ENCODE data around the gene NEDD8.

The NEDD8 gene

DNA sequence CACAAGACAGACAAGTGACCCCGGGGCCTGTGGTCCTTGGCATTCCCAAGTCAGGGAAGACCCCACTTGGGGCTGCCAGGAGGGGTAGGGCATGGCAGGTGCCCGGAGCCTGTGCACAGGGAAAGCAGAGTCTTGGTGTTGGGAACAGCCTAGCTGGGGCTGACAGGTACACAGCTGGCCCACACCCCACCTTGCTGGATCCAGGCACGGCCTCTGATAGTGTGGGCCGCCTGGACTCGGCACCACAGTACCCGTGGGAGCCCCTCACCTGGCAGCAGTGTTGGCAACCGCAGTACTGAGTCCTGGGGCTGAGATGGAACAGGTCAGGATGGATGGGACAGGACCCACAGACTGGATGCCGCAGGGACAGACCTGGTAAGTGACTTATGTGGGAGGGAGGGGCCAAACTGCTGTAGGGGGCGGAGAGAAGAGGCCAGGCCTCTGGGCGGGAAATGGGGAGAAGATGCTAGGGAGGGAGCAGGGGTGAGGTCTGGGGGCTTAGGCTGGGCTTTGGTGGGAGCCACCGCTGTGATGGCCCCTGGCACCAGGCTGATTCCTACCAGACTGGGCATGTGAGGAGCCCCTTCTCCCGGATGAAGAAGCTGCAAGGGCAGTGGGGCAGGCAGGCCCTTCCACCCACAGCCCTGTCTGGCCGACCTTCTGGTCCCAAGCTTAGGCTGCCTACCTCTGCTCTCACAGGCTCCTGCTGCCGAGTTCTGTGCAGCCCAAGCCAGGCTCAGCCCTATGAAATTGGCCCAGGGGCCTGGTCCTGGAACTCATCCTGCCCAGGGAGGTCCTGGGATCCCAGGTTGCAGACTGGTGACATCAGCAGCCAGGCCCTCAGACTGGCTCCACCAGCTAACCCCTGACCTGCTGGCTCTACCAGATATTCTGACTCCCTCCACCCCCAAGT is 30.9 kb upstream of the NEDD8 start, which contains the start of gene TGM1:
Gene TGM1 (minus strand): TSS at position 357 of the 913 bp plus-strand sequence. CDS start 825 bp downstream, outside the sequence.
- no peak for DNase-seq

DNA sequence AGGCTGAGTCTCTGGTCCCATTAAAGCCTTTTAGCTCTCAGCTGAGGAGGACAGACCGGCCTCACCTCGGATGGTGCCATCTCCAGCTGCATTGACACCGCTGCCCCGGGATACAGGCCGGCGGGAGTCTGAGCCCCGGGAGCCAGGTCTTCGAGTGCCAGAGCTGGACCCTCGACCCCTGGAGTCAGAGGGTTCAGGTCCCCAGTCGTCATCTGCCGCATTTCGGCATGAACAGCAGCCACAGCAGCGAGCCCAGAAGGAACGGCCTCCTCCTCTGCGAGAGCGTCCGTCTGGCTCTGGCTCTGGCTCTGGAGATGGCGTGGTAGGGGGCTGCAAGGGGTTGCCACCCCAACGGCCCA is 29.8 kb upstream of the NEDD8 start:
- DNase-seq = no peak

DNA sequence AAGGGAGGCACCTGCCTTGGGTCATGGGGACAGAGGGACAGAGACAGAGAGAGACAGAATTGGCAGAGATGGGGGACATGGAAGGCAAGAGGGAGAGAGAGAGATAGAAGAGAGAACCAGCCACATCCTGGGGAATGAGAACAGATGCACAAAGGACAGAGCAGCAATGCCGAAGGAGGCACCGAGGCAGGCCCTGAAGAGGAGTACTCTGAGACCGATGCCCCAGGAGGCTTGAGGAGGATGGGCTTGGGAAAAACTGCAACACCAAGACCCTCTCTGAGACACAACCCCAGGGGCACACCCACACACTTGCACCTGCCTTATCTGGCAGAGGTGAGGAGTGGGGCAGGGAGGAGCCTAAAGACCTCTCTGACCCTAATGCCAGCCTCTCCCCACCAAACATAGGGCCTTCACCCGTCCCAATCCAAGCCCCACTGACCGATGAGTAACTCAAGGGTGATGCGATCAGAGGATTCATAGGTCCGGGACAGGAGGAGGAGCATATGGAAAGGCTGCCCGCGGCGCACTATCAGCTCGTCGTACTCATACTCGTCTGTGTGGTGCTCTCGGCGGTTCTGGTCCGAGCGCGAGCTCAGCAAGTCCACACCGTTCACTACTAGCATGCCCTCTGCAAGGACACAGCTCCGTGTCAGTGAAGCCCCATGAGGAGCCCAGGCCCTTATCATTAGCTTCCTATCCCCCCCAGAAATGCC is 29.2 kb upstream of the NEDD8 start:
- DNase-seq = no peak

DNA sequence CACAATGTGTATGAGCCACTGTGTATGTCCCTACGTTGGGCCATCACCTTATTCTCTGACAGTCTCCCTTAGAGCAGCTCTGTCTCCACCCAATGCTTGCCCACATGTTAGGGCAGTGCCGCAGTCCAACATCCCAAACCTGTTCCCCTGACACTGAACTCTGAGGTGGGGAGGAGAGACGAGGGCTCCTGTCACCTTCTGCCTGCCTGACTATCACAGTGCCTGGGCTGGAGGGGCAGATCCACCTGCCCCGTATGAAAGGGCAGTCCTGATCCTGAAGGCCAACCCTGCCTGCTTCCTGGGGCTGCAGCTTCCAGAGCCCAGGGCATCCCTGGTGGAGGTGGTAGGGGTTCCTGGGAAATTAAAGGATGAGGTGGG is 28.6 kb upstream of the NEDD8 start:
- DNase-seq = no peak

DNA sequence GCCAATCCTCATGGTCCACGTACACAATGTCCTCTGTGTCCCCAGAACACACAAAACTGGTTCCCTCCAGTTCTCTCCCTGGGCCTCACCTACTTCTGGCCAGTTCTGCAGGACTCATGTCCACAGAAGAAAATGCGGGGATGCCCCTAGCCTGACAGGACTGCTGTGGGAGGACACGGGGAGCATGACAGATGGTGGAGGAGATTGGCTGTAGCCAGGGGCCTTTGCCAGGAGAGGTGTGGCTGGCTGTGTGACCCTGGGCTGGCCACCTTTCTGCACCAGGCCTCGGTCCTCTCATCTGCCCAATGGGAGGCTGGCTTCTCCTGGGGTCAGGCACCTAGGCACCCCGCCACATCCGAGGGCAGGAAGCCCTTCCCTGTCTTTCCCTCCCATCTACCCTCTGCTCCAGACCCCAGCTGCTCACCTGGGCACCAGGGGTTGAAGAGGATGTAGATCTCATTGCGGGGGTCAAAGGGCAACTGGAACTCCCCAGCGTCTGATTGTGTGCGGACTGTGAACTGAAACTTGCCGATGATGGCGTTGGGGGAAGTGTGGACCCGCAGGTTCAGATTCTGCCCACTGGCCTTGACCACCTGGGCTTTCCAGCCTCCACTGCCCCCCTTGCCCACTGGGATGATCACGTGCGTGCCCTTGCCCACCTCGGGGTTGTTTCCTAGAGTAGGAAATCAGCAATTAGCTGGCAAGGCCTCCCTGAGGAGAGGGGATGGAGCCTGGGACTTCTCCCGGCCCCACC is 28.0 kb upstream of the NEDD8 start:
- no peak for DNase-seq

DNA sequence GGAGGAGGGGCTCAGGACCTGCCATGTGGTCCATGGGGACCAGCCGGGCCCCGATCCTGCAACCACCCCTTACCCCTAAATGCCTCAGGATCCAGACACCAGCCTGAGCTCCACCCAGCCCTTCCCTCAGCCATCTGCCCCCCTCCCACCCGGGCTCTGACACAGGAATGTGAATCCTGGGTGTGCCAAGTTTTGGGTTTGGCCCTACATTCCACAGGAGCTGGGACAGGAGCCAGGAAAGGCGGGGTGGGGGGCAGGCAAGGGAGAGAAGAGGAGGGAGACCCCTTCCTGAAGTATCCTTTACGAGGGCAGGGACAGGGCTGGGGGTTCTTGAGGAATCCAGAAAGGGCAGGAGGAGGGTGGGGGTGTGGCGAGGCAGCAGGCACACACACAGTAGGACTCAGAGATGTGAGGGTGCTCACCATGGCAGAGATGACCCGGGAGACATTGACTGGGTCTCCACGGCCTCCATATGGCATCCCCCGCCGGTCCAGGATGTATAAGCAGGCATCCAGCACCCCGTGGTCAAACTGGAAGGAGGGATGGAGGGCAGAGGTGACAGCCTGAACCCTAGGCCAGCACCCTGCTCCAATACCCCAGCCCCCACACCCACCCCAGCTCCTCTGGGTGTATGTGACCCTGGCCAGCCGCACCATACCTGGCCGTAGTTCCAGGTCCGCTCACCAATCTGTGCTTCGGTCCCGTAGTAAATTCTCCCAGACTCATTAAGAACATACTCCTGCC is 27.3 kb upstream of the NEDD8 start:
- no peak for DNase-seq

DNA sequence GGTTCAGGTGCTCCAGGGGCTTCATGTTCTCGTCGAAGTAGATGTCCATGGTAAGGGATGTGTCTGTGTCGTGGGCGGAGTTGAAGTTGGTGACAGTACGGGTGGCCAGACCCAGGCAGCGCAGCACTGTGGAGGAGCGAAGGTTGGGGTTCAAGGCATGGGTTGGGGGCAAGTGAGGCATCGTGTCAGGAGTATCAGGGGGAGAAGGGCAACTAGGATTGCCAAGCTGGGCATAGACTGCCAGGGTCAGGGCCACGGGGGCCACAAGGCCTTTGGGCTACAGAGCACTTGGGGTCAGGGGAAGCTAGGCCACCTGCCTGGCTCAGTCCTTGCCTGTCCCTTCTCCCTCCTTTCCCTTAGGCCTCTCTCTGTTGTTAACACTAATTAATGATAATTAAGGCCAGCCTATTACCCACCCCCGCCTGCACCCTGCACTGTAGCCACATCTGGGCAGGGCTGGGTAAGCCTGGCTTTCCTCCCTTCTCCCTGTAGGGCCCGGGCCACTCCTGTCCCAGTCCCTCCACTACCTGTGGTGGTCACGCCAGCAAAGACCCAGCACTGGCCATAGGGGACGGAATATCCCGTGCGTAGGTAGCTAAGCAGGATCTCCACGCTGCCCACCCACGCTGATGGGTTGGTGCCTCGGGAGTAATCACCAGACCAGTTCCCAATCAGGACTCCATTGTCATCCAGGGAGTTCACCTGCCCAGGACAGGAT is 26.5 kb upstream of the NEDD8 start:
- no peak for DNase-seq

DNA sequence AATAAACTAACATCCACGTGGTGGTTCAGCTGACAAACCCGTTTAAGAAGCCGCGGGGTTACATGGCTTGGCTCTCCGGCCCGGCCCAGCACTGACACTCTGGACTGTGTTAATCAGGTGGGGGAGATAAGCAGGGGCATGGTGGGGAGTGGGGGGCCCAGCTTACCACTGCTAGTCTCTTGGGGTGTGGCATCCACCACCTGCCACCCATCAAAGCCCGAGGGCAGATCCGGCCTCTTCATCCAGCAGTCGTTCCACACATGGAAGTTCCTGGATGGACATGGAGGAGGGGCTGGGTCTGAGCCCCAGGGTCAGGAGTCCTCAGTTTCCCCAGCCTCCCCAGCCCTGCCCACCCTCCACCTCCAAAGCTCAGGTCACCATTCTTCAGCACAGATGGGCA is 26.0 kb upstream of the NEDD8 start:
- no peak for DNase-seq

DNA sequence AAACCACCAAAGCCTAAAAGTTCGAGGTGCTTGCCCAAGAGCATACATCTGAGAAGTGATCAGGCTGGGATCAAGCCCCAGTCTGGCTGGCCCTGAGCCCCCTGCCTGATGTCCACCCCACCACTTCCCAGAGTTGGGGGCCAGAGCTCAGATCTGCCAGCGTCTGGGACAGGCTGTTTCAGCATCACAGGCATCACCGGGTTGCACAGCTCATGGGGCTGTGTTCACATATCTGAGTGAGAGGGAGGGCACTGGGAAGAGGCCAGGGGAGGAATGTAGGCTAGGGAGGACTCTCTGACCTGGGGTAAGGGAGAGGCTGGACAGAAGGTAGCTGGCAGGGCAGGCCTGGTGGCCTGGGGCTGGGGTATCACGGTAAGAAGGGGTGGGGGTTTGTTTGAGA is 24.8 kb upstream of the NEDD8 start:
- no peak for DNase-seq

DNA sequence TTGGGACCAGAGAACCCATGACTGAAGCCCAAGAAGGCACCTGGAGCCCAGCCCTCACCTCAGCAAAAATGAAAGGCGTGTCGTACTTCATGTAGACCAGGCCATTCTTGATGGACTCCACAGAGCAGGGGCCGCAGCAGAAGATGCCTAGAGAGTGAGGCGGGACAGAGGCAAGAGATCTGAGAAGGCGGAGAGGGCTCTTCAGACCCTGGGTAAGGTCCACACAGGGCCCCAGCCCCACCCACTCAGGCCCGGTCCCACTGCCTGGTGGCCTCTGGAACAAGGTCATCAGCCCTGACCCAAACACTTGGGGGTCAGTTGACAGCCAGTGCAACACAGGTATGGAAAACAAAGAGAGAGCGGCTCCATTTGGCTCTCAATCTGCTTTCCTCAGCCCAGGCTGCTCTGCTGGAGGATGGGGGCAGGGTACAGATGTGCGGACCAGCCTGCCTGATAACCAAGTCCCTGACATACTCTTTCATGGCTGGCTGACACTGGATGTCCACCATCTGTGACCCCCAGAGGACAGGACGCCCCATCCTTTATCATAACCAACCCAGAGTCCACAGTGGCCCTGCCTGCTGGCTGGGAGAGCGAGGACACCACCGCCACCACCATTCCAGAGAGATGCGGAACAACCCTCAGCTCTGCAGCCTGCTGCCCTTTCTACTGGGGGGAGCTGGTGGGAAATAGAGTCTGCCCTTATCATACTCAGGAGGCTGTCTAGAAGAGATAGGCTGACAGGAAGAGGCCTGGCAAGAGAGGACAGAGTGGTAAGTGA is 24.0 kb upstream of the NEDD8 start:
- DNase-seq = no peak

DNA sequence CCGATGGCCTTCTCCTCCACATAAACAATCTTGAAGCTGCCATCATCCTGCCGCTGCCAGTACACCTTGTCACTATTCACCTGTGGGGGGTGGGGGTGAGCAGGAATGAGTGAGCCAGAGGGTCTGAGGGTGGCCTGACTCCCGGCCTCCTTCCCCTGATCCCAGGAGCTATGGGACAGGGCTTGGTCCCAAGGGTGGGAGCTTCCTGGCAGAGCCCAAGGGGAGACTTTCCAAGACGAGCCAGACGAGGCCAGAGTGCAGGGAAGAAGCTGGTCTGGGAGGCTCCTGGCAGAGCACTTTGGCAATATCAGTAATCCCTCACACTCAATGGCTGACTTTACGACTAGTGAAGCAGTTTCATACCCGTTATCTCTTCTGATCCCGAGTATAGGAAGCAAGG is 23.3 kb upstream of the NEDD8 start:
- no peak for DNase-seq

DNA sequence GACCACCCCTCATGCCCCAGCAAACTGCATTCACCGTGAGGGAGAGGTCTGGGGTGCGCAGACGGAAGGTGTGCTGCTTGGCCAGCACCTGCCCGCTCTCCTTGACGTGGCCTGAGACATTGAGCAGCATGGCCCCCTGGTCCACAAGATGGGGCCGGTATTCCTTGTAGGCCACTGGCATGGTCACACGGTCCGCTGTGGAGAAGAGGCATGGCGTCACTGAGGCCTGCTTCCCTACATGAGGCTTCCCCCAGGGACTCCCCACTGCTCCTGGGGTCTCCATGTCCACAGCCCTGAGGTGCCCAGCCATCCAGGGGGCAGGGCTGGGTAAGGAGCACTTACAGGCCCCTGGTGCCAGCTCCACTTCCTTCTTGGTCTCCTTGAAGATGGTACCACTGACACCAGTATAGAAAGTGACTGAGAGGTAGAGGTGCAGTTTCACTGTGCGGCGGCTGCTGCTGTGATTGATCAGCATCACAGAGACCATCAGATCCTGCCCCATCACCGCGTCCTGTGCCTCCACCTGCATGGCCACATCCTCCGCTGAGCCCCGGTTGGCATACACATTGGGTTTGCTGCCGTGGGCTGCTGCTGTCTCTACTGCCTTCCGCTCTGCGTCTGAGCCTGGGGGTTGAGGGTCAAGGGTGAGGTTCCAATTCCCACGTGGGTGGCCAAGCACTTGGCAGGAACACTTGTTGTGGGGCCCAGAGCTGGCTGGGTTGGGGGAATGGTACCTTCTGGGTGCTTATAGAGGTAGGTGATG is 22.6 kb upstream of the NEDD8 start:
- DNase-seq = no peak

DNA sequence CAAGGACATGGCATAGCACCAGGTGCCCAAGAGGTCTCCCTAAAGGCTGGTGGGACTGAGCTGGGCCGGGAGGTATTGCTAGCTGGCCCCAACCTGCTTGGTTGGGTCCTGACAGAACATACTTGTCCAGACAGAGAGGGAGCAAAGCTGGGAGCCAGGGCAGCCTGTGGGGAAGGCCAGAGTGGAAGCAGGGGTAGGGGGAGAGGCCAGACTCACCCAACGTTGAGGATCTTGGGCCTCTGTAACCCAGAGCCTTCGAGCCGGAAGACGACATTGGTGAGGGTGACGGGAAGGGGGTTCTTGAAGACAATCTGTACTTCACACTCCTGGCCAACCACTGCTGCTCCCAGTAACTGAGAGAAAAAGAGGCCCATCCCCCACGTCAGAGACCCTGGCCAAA is 21.8 kb upstream of the NEDD8 start:
- no peak for DNase-seq

DNA sequence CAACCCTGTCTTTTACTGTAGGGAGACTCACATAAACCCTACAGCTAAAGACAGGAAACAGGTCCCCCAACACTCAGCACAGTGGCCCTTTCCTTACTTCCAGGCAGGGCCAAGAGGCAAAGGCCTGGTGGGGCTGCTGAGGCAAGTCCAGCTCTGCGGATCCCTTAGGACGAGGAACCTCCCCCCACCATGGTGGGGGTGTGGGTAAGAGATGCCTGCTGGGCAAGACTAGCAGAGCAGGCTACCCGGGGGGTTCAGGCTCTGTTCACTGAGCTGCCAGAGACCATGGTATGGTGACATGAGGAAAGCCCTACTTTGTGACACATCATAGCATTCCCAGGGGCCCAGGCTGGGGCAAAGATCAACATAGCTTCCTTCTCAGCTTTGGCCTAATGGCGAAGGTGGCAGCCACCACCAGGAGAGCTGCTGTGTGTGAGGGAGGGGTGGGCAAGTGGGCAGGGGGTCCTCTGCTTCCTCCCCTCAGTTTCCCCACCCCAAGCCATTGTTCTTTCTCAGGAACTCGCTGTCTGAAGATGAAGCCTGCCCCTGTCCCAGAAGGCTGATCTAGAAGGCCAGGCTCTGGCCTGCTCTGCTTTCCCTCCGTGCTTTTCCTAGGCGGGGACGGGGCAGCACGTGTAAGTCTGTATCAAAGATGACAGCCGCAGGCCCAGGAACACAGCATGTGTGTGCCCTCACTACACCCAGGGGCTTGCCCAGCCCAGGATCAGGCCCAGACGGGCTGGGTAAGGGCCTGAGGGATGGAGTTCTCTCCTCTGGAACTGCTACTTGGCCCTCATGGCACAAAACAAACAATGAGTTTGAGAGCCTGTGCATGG is 20.3 kb upstream of the NEDD8 start:
- DNase-seq = no peak

DNA sequence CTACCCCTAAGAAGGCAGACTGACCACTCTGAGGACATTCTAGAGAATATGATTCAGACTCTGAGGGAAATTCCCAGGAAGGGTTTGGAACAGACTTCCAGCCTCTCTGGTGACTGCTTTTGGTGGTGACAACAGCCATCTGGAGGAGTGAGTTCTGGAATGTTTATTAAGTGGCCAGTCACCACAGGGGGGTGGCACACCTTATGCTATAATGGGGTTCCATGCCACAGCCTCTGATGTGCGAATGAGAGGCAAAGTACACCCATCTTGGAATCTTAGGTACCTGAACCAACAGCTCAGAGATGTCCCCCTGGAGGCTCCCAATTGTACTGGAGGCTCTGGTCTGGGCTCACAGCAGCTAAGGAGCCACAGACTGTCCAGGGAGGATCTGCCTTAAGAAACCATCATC is 19.7 kb upstream of the NEDD8 start:
- no peak for DNase-seq

DNA sequence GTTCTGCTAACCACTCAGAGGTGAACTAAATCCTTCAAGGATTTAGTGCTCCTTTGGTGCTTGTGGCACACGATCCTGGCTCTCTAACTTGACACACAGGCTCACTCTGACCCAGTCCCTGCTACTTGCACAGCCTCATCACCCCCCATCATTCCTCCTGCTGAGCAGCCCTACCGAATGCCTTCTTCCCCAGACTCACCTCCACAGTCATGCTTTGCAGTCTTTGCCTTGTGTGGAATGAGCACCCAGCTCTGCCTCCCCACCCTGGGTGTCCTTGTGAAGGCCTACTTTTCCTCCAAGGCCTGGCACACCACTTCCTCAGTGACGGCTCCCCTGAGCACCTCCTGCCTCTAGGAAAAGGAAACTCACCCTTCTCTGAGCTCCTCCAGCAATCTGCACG is 18.2 kb upstream of the NEDD8 start:
- no peak for DNase-seq

DNA sequence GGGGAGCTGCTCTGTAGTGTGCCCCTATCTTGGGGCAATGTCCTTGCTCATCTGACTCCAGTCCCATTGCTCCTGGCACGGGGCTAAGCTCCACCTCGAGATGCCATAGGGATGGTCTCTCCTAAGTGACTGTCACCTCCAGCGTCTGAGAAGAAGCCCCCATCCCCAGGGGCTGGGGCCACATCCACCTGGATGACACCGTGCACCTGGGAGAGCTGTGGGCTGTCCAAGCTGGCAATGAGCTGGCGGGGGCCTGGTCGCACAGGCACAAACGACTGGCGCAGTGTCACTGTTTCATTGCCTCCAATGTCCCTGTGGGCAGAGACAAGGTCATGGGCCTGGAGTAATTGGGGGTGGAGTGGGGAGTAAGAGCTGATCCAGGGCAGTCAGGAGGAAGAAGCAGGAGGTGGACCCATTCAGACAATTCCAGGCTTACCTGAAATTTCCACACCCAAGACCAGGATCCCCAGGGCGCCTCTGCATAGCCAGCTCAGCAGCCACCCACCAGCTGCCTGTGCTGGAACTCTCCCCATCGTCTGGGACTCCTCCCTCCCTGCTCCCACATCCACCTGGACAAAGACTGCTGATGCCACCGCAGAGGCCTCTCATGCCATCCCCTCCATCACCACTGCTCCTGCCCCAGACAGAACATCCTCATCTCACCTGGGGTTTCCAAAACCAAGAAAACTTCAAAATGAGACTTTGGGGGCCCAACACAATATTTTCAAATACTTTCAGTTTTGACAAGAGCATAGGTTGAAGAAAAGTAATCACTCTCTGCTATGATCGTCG is 17.3 kb upstream of the NEDD8 start:
- no peak for DNase-seq

DNA sequence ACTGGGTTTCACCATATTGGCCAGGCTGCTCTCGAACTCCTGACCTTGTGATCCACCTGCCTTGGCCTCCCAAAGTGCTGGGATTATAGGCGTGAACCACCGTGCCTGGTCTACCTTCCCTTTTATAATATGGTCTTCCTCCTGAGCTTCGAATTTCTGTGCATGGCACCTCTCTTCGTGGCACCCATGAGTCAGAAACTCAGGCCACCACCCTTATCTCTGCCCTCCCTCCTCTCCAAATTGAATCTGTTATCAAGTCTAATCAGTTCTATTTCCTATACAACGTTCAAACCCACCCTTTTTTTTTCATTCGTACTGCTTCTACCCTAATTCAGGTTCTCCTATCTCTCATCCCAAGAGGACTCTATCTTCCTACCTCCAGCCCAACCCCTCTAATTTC is 15.3 kb upstream of the NEDD8 start:
- no peak for DNase-seq

DNA sequence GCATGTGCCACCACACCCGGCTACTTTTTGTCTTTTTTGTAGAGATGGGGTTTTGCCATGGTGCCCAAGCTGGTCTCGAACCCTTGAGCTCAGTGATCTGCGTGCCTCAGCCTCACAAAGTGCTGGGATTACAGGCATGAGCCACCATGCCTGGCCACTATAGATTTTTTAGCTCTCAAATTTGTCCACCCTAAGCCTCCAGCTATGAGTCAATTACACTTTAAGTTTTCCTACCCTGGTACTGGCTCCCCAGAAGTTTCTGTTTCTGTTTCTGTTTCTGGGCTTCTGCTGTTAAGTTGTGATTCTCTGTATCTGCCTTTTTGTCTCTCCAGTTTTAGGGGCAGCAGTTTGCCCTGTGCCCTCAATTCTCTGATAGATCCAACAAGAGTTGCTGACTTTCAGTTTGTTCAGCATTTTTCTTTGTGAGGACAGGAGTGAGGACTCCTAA is 14.6 kb upstream of the NEDD8 start:
- no peak for DNase-seq

Data from NCI-H524 (cell line).